PC-3 (cell line): ENCODE measurements around the gene PCSK1. TPM values are rescaled to one million over a fixed set of nuclear protein-coding genes. Genes with fewer than 3 reads are reported as not detected.

Source experiments
- ATAC-seq: fragments of 200-7000 bp; cut with Tn5 transposase; 2 replicates; pipeline ENCODE4 v1.9.1; 2020; ENCODE audit warnings: mild to moderate bottlenecking, moderate library complexity
- BruUV-seq: library from RNA; stranded (reverse); fragments of 400-500 nt; replicated peaks from 2 replicates; lab custom pipeline; 2021; lab: Mats Ljungman, UMichigan
- CTCF ChIA-PET: fragments of 300-600 bp; sonication (Branson Sonifier 250); formaldehyde crosslinking; loops from one replicate; lab custom pipeline; 2022; ENCODE audit warnings: antibody characterized with exemption; lab: Charles Lee
- POLR2A ChIA-PET: fragments of 300-600 bp; sonication (Branson Sonifier 250); formaldehyde crosslinking; loops from one replicate; lab custom pipeline; 2022; ENCODE audit warnings: antibody characterized with exemption; ENCODE audit not compliant: unreplicated experiment; lab: Charles Lee
- DNase-seq: peaks from one replicate; pipeline ENCODE4 v3.0.0-alpha.2; 2015
- H2AFZ ChIP-seq: fragments of 300-600 bp; sonication (generic); 2 replicates; pipeline ENCODE4 v1.6.0; 2016; ENCODE audit warnings: antibody characterized with exemption, low read length
- H3F3A ChIP-seq: fragments of 300-600 bp; sonication (generic); one replicate; pipeline ENCODE4 v1.6.0; 2017; ENCODE audit warnings: antibody characterized with exemption, low read length, control low read depth, mild to moderate bottlenecking; ENCODE audit not compliant: unreplicated experiment
- H3K27ac ChIP-seq: fragments of 300-600 bp; sonication (generic); 2 replicates; pipeline ENCODE4 v1.5.1; 2016; ENCODE audit warnings: mild to moderate bottlenecking, low read length
- H3K27me3 ChIP-seq: fragments of 300-600 bp; sonication (generic); 2 replicates; pipeline ENCODE4 v1.6.1; 2016; ENCODE audit warnings: low read length, mixed read lengths
- H3K36me3 ChIP-seq: fragments of 300-600 bp; sonication (generic); 2 replicates; pipeline ENCODE4 v1.6.1; 2016; ENCODE audit warnings: low read depth, mixed run types, low read length, mixed read lengths
- H3K4me1 ChIP-seq: fragments of 300-600 bp; sonication (generic); 2 replicates; pipeline ENCODE4 v1.5.1; 2016; ENCODE audit warnings: low read length; ENCODE audit not compliant: insufficient read depth
- H3K4me2 ChIP-seq: fragments of 300-600 bp; sonication (generic); 2 replicates; pipeline ENCODE4 v1.6.0; 2016; ENCODE audit warnings: low read length
- H3K4me3 ChIP-seq: fragments of 300-600 bp; sonication (generic); 2 replicates; pipeline ENCODE4 v1.5.1; 2016; ENCODE audit warnings: mild to moderate bottlenecking, low read length, mixed read lengths
- H3K79me2 ChIP-seq: fragments of 300-600 bp; sonication (generic); 2 replicates; pipeline ENCODE4 v1.6.1; 2017; ENCODE audit warnings: low read length, mixed read lengths
- H3K9ac ChIP-seq: fragments of 300-600 bp; sonication (generic); 2 replicates; pipeline ENCODE4 v1.6.0; 2016; ENCODE audit warnings: mild to moderate bottlenecking, low read length
- H3K9me2 ChIP-seq: fragments of 300-600 bp; sonication (generic); replicated peaks from 2 replicates; pipeline ENCODE4 v1.6.1; 2016; ENCODE audit warnings: mixed run types, low read length, mixed read lengths
- H3K9me3 ChIP-seq: fragments of 300-600 bp; sonication (generic); 2 replicates; pipeline ENCODE4 v1.6.1; 2016; ENCODE audit warnings: low read length, mixed read lengths
- H4K20me1 ChIP-seq: fragments of 300-600 bp; sonication (generic); 2 replicates; pipeline ENCODE4 v1.6.1; 2016; ENCODE audit warnings: low read length, mixed read lengths
- CTCF ChIP-seq: fragments of 300-600 bp; sonication (generic); conservative IDR thresholded peaks from 2 replicates; pipeline ENCODE4 v1.5.1; 2017; ENCODE audit warnings: antibody characterized with exemption, low read depth, mild to moderate bottlenecking, low read length
- EZH2 ChIP-seq: fragments of 300-600 bp; sonication (generic); IDR thresholded peaks from one replicate; pipeline ENCODE4 v1.6.1; 2017; ENCODE audit warnings: antibody characterized with exemption, mild to moderate bottlenecking, low read length; ENCODE audit not compliant: unreplicated experiment
- EZH2phosphoT487 ChIP-seq: fragments of 300-600 bp; sonication (generic); IDR thresholded peaks from 2 replicates; pipeline ENCODE4 v1.6.1; 2018; ENCODE audit warnings: mild to moderate bottlenecking, antibody characterized with exemption, low read length, borderline replicate concordance
- intact Hi-C: fragments of 100-400 bp; cut with micrococcal nuclease; formaldehyde crosslinking; loops from 2 replicates; pipeline ENCODE4 v1.9.0; 2023
- total RNA-seq: library from RNA; depleted of rRNA; stranded (reverse); fragments of >200 nt; gene quantifications from 2 replicates; pipeline ENCODE4 v1.2.3, GENCODE V29; 2014

PCSK1 gene
- total RNA-seq, 1 experiment from 2014 or later: not detected

DNA sequence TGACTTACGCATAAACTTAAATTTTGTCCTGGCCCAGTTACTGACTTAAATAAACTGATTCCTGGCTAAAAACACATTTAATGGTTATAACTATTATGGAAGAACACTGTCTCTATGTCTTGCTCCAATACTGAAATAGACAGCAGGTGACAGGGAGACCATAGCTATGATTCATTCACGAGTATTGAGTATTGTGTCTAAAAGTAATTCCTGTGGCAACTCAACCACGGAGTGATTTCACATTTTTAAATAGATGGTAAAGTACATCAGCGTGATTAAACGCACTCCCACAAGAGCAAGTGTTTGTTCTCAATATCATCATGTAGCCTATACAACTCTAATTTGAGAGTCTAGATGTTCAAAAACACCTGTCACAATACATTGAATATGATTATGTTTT, 35.9 kb upstream of the PCSK1 start:
- no peak for ATAC-seq
- intact Hi-C loops: no loop called here
- no TSS peak for BruUV-seq

DNA sequence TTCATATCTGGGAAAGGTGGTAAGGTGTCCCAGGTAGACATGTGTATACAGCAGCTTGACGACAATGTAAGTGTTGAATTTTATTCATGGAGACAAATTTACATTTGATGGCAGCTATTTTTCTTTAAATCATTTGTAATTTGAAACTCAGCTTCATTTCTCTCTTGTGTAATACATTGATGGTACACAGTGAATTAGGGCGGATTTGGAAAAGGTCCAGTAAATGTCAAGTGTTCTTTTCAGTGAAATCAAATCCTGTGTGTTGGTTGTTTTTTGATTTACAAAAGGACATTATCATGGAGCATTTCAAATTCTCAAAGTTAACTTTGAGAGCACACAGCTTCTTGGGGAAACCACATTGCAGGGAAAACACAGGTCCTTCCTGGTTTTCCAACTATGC, 30.0 kb upstream of the PCSK1 start:
- no peak overlapping the region for H2AFZ ChIP-seq
- intact Hi-C loops: no loop called here
- ChIA-PET CTCF (no interaction called here), POLR2A (no interaction called here)
- DNase-seq (no peak), ATAC-seq (no peak)
- H3K4me1 ChIP-seq: no peaks in the 10 kb centered on the region
- H3K27ac ChIP-seq: no peak overlapping the region
- H3F3A ChIP-seq: no peaks in the 10 kb centered on the region
- no peaks in the 10 kb centered on the region for H4K20me1 ChIP-seq
- H3K9me2 ChIP-seq: no peaks in the 10 kb centered on the region
- no peak overlapping the region for H3K4me2 ChIP-seq
- no peak overlapping the region for H3K9ac ChIP-seq
- peaks cover 5% of the 10 kb centered on the region; the same call in 1 of the 2 replicates for H3K27me3 ChIP-seq
- no peaks in the 10 kb centered on the region for H3K36me3 ChIP-seq
- H3K79me2 ChIP-seq: no peaks in the 10 kb centered on the region
- TF ChIP-seq CTCF (no peak), EZH2 (no peak), EZH2phosphoT487 (no peak)
- no TSS peak for BruUV-seq
- no peaks in the 10 kb centered on the region for H3K9me3 ChIP-seq
- no peak overlapping the region for H3K4me3 ChIP-seq

More for the DNA sequence above, 35.9 kb upstream of the PCSK1 start:
- Histone ChIP-seq H3K36me3 (no peaks in the 10 kb centered on the region), H3K4me3 (no peak overlapping the region), H3K4me2 (no peak overlapping the region), H3K9ac (no peak overlapping the region), H3K9me2 (no peaks in the 10 kb centered on the region), H3F3A (no peaks in the 10 kb centered on the region), H3K4me1 (no peaks in the 10 kb centered on the region), H4K20me1 (no peaks in the 10 kb centered on the region), H3K79me2 (no peaks in the 10 kb centered on the region), H3K27me3 (0 out of 2 replicates have a peak, but pooled peaks cover 3% of the 10 kb centered on the region), H3K27ac (no peak overlapping the region), H3K9me3 (no peaks in the 10 kb centered on the region), H2AFZ (no peak overlapping the region)
- CTCF ChIA-PET: no interaction called here
- DNase-seq: no peak
- POLR2A ChIA-PET: no interaction called here
- TF ChIP-seq EZH2phosphoT487: no peak
- no peak for TF ChIP-seq CTCF
- no peak for TF ChIP-seq EZH2

DNA sequence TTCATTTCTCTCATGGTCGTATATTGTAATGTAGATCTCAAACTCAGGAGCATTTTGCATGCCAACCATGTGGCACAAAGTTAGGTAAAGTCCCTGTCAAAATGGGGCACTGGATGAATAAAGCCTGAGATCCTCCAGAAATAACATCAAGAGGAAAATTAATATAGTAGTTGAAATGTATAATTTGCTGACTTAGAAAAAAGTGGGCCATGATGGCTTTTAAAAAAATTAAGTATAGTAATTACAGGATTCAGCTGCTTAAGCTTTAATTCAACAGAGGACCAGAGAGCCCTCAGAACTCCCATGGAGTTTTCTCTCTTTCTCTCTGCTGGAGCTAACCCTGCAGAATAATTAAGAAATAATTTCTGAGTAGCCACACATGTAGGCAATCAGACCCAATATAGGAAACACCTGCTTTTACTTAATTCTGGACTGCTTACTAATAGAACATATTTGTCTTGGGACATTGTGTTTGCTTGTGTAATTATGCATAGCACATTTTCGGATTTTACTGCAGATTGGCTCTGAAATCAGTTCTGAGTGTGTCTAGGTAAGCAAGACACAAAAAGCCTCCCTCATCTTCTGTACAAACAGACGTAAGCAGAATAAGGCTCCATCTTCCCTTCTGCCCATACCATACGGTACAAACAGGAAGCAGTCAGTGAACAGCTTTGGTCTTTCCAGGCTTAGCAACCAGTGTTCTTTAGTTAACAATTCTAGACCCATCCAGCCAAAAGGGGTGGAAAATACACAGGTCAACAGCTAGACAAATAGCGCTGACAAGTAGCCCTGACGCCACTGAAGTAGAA, 26.5 kb upstream of the PCSK1 start:
- no peak for ATAC-seq
- Histone ChIP-seq H3K27me3 (peaks cover 5% of the 10 kb centered on the region; the same call in 1 of the 2 replicates), H3K9me3 (no peaks in the 10 kb centered on the region), H3F3A (no peaks in the 10 kb centered on the region), H4K20me1 (no peaks in the 10 kb centered on the region), H2AFZ (no peak overlapping the region), H3K4me2 (no peak overlapping the region), H3K36me3 (no peaks in the 10 kb centered on the region), H3K27ac (no peak overlapping the region), H3K4me1 (no peaks in the 10 kb centered on the region), H3K9me2 (no peaks in the 10 kb centered on the region), H3K4me3 (no peak overlapping the region), H3K79me2 (no peaks in the 10 kb centered on the region), H3K9ac (no peak overlapping the region)
- ChIA-PET CTCF (no interaction called here), POLR2A (no interaction called here)
- DNase-seq: no peak
- BruUV-seq: no TSS peak
- TF ChIP-seq EZH2 (no peak), EZH2phosphoT487 (no peak), CTCF (no peak)
- intact Hi-C loops: no loop called here
